Retinal pigment epithelial cell (primary cell): ENCODE results near the gene KLHL15.

Experiments used
- DNase-seq: peaks from one replicate; pipeline ENCODE4 v3.0.0-alpha.2; 2010; ENCODE audit warnings: low read depth
- H3K4me3 ChIP-seq: 2 replicates; pipeline ENCODE4 v1.5.1; 2011; ENCODE audit warnings: mild to moderate bottlenecking, low read length, control low read depth, moderate library complexity
- CTCF ChIP-seq: conservative IDR thresholded peaks from 2 replicates; pipeline ENCODE4 v1.5.1; 2011; ENCODE audit warnings: low read depth, low read length, control low read depth, inconsistent platforms

The KLHL15 gene

GRCh38 chrX:23952984-23953907, 73.7 kb downstream of the KLHL15 start:
- DNase-seq = no peak
- no peak overlapping the region for H3K4me3 ChIP-seq
- TF ChIP-seq CTCF = no peak

- no peak for DNase-seq
- H3K4me3 ChIP-seq = no peak overlapping the region
- TF ChIP-seq CTCF = no peak
Observed at GRCh38 chrX:23952391-23952790, 74.6 kb downstream of the KLHL15 start.

GRCh38 chrX:23945206-23945605, 81.8 kb downstream of the KLHL15 start:
- DNase-seq = no peak
- TF ChIP-seq CTCF = no peak
- H3K4me3 ChIP-seq = no peak overlapping the region

GRCh38 chrX:23944234-23944633, 82.8 kb downstream of the KLHL15 start:
- H3K4me3 ChIP-seq = no peak overlapping the region
- no peak for TF ChIP-seq CTCF
- DNase-seq = no peak

GRCh38 chrX:23939203-23939602, 87.8 kb downstream of the KLHL15 start:
- no peak for TF ChIP-seq CTCF
- no peak overlapping the region for H3K4me3 ChIP-seq
- no peak for DNase-seq

- TF ChIP-seq CTCF = no peak
- no peak for DNase-seq
- H3K4me3 ChIP-seq = no peak overlapping the region
Observed at GRCh38 chrX:23938690-23939089, 88.3 kb downstream of the KLHL15 start.

GRCh38 chrX:23937100-23937499, 89.9 kb downstream of the KLHL15 start:
- TF ChIP-seq CTCF = peak; percentile 1
- peak; percentile 16 for DNase-seq

More at GRCh38 chrX:23937100-23937499, 89.9 kb downstream of the KLHL15 start:
- H3K4me3 ChIP-seq = no peak overlapping the region
